Fibroblast of skin of right quadriceps (primary cell): ENCODE results near the gene ZFP69.
"Not testable (repeated sequence)": the region's sequence is repeated elsewhere in the genome, so short reads cannot be mapped to it uniquely, and the experiment has no call there.

Experiments
- DNase-seq: peaks from one replicate; pipeline ENCODE4 v3.0.0-alpha.2; 2013

The ZFP69 gene

GRCh38 chr1:40476924-40477677, at the start of gene ZFP69:
ZFP69 (plus strand) TSS chr1:40477290; CDS start chr1:40479362, 2,072 bp downstream.
- DNase-seq, result peak; percentile 70

GRCh38 chr1:40431385-40431784, 45.7 kb upstream of the ZFP69 start:
- no peak for DNase-seq

GRCh38 chr1:40432644-40433390, 44.3 kb upstream of the ZFP69 start:
- peak; percentile 17 for DNase-seq

- DNase-seq, result no peak
Measured at GRCh38 chr1:40435471-40435870, 41.6 kb upstream of the ZFP69 start.

- DNase-seq, result no peak
Measured at GRCh38 chr1:40435876-40436275, 41.2 kb upstream of the ZFP69 start.

GRCh38 chr1:40438391-40439015, 38.6 kb upstream of the ZFP69 start:
- DNase-seq, result no peak

GRCh38 chr1:40439247-40439646, 37.8 kb upstream of the ZFP69 start:
- DNase-seq, result no peak

GRCh38 chr1:40449684-40450494, 27.2 kb upstream of the ZFP69 start, which contains the start of gene ZFP69B:
ZFP69B (plus strand) TSS chr1:40450476; CDS start chr1:40450962, 486 bp downstream.
- peak; percentile 93 for DNase-seq

GRCh38 chr1:40450495-40451237, 26.4 kb upstream of the ZFP69 start:
- peak; percentile 65 for DNase-seq

- no peak for DNase-seq
Measured at GRCh38 chr1:40451238-40451585, 25.9 kb upstream of the ZFP69 start.

GRCh38 chr1:40454873-40455272, 22.2 kb upstream of the ZFP69 start:
- DNase-seq, result no peak

GRCh38 chr1:40462956-40463590, 14.0 kb upstream of the ZFP69 start:
- DNase-seq, result peak; percentile 4

- no peak for DNase-seq
Measured at GRCh38 chr1:40469327-40469726, 7.8 kb upstream of the ZFP69 start.

- no peak for DNase-seq
Measured at GRCh38 chr1:40475268-40475667, 1.8 kb upstream of the ZFP69 start.

- DNase-seq, result no peak
Measured at GRCh38 chr1:40477678-40478053, 576 bp downstream of the ZFP69 start.

- no peak for DNase-seq
Measured at GRCh38 chr1:40478276-40478675, 1.2 kb downstream of the ZFP69 start.

- no peak for DNase-seq
Measured at GRCh38 chr1:40479156-40479555, 2.1 kb downstream of the ZFP69 start.

GRCh38 chr1:40495315-40495903, 18.3 kb downstream of the ZFP69 start:
- DNase-seq, result no peak

GRCh38 chr1:40502651-40503050, 25.6 kb downstream of the ZFP69 start:
- DNase-seq, result not testable (repeated sequence)

- no peak for DNase-seq
Measured at GRCh38 chr1:40507973-40508372, 30.9 kb downstream of the ZFP69 start.
